ENCODE measurements around the gene PTPRN2.
"Not testable (repeated sequence)": the region's sequence is repeated elsewhere in the genome, so short reads cannot be mapped to it uniquely, and the experiment has no call there.

Gene PTPRN2

DNA sequence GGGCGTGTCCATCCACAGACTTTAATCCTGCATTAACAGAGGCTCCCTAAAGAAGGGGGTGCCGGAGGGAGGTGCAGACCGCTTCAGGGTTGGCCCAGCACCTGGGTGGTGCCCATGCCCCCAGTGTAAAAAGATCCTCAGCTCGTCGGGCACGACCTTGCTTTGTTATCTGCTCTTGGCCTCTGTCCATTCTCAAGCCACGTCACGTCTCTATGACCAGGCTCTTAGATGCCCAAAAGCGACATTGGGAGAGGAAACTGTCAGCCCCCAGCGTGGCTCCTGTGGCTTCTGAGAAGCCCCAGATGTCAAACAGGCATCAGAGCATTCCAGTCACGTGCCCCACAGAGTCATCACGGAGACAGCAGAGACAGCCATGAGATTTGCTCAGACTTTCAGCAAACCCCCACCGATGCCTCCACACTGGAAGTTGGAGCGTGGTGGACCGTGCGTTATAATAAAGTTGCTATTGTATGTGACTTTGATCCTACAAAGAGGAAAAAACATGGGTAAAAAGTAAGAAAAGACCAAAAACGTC lies 55.5 kb downstream of the PTPRN2 start:
- no peak for DNase-seq (ENCODE audit: low spot score)

DNA sequence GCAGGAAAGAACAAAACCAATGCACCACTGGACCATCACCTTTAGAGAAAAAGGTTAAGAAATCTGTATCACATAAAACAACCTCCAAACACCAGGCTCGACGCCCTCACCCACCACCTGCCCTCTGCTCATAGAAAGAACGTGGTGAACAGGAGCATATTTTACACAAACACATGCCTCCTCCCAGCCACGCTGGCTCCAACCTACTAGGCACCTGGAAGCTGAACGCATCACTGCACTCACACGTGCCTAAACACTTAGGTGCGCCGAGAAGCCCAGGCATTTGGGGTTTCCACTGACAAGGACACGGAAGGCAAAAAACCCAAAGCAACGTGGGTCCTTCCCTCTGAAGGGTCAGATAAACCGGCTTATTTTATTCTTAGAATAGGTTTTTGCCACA lies 56.0 kb downstream of the PTPRN2 start:
- no peak for DNase-seq (ENCODE audit: low spot score)

DNA sequence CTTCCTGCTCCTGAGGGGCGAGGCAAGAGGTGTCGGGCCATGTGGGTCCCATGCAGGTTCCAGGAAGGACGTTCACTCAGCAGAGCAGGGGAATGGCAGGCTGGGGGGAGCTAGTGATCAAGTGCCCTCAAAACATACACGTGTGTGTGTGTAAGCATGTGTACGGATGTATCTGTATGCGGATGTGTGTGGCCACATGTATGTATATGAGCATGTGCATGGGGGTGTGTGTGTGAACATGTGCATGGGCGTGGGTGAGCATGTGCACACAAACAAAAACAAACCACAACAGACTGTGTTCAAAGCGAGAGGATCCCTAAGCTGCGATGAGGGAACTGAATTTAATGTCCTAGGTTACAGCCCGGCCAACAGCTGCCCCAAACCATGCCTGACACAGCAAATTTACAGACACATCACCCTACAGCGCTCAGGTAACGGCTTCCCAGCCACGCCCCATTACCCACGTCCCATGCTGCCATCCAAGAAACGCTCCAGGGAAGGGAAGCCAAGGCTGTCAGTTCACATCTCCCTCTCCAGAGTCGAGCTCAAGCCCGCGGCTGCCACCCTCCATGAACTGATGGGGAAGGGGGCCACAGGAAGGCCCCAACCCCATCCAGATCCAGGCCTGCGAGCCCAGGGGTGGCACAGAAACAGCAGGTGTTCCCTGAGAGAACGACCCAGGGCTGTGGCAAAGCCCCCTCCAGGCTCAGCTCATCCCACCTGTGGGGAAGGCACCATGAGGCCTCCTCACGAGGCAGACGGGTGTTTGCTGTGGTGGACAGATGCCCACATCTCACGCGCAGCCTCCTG lies 56.6 kb downstream of the PTPRN2 start:
- no peak for DNase-seq (ENCODE audit: low spot score)

- no peak for DNase-seq (ENCODE audit: low spot score)
Measured at GRCh38 chr7:158529181-158530096, 58.2 kb downstream of the PTPRN2 start.

- no peak for DNase-seq (ENCODE audit: low spot score)
Measured at GRCh38 chr7:158527915-158528502, 59.6 kb downstream of the PTPRN2 start.

- no peak for DNase-seq (ENCODE audit: low spot score)
Measured at GRCh38 chr7:158527495-158527894, 60.1 kb downstream of the PTPRN2 start.

DNA sequence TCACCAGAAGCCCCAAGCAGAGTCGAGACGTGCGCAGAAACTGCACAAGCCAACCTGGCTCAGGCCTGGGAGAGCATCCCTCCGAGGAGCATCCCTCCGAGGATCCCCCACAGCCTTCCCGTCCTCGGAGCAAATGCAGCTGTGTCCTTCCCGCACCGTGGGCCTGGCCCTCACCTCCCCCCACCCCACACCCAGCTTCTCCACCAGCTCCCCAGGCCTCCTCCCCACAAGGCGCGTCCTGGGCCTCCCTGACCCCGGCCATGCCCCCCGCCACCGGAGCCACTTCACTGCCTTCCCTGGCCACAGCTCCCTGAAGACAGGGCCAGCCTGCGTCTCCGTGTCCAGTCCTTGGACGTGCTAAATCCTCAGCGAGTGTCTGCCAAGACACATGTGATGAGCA lies 60.6 kb downstream of the PTPRN2 start:
- no peak for DNase-seq (ENCODE audit: low spot score)

DNA sequence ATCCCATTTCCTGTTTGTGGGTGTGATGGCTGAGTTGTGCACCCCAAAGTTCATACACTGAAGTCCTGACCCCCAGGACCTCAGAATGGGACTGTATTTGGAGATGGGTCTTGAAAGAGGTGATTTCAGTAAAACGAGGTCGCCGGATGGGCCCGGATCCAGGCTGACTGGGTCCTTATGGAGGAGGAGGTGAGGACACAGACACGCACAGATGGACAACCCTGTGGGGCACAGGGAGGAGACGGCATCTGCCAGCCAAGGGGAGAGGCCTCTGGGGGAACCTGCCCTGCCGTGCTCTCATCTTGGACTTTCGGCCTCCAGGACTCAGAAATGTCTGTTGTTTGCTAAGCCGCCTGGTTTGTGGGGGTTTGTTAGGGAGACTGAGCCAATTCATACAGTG lies 61.1 kb downstream of the PTPRN2 start:
- no peak for DNase-seq (ENCODE audit: low spot score)

GRCh38 chr7:158525648-158526484 lies 61.8 kb downstream of the PTPRN2 start:
- no peak for DNase-seq (ENCODE audit: low spot score)

- no peak for DNase-seq (ENCODE audit: low spot score)
Measured at GRCh38 chr7:158524749-158525635, 62.6 kb downstream of the PTPRN2 start.

- DNase-seq (ENCODE audit: low spot score) = not testable (repeated sequence)
Measured at GRCh38 chr7:158524286-158524685, 63.3 kb downstream of the PTPRN2 start.

DNA sequence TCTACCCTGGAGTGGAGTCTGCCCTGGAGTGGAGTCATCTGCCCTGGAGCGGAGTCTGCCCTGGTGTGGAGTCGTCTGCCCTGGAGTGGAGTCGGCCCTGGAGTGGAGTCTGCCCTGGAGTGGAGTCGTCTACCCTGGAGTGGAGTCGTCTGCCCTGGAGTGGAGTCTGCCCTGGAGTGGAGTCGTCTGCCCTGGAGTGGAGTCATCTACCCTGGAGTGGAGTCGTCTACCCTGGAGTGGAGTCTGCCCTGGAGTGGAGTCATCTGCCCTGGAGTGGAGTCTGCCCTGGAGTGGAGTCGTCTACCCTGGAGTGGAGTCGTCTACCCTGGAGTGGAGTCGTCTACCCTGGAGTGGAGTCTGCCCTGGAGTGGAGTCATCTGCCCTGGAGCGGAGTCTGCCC lies 63.7 kb downstream of the PTPRN2 start:
- DNase-seq (ENCODE audit: low spot score) = not testable (repeated sequence)

GRCh38 chr7:158523165-158523856 lies 64.3 kb downstream of the PTPRN2 start:
- not testable (repeated sequence) for DNase-seq (ENCODE audit: low spot score)

DNA sequence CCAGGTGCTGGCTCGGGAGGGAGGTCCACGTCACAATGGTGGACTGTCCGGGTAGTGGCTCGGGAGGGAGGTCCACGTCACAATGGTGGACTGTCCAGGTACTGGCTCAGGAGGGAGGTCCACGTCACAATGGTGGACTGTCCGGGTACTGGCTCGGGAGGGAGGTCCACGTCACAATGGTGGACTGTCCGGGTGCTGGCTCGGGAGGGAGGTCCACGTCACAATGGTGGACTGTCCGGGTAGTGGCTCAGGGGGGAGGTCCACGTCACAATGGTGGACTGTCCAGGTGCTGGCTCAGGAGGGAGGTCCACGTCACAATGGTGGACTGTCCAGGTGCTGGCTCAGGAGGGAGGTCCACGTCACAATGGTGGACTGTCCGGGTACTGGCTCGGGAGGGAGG lies 65.8 kb downstream of the PTPRN2 start:
- not testable (repeated sequence) for DNase-seq (ENCODE audit: low spot score)

DNA sequence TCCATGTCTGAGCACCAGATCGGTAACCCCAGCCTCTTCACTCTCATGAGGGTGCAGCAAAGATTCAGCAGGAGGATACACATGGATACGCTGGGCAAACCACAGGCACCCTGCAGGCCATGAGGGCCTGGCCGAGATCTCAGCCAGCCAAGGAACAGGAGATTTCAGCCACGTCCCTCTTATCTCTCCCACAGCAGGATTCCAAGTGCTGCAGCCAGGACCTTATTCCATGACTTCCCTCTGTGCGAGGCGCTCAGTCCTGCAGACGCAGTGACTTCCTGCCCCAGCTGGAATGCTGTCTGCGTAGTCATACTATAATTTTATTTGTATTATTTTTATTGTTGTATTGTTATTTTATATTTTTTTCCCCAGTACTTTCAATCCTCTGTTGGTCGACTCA lies 66.8 kb downstream of the PTPRN2 start:
- no peak for DNase-seq (ENCODE audit: low spot score)

DNA sequence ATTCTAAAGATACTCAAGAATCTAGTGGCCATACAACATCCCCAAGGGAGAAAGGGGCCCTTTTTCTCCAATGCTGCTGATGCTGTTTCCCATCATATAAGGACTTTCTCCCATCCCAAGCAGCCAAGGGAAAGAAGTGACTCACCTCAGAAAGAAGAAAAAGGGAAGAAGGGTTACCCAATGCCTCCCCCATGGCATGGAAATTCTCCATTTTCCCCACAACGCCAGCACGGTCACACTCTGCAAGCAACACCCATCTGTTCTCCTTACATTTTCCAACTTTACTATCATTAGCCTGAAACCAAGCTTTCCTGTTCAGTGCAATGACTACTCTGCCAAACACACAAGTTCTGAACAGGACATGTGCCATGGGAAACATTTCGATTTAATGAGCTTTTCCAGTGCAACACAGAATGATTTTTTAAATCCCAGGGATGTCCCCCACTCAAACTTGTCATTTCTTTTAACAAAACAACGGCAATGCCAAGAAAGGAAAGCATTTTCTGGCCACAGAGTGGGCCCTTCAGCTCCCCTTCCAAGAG lies 67.9 kb downstream of the PTPRN2 start:
- DNase-seq (ENCODE audit: low spot score) = no peak

DNA sequence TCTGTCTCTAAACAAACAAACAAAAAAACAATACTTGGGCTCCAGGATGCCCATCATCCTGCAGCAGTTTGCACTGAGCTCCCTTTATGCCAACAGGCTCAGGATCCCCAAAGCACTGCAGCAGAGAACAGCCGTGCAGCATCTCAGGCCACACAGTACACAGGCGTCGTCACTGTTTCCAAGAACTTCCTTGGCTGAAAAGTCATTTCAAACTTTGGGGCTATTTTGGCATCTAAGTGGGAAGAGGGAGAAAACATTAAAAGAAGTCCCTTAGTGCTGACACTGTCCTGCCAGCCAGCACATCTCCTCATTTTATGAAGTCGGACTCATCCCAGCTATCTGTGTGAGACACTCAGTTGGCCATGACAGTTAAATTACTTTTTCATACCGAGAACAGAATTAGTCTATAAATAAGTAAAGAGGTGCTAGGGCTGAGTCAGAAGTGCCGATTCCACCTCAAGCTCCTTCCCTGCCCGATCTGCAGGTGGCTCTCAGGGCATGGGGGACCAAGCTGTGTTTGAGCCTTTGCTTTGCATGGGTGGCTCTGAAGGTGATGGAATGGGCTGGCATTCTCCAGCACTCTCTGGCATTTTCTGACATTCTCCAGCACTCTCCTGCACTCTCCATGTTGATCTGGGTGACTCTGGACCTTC lies 68.5 kb downstream of the PTPRN2 start:
- DNase-seq (ENCODE audit: low spot score) = no peak

GRCh38 chr7:158517571-158517970 lies 70.1 kb downstream of the PTPRN2 start:
- no peak for DNase-seq (ENCODE audit: low spot score)

- DNase-seq (ENCODE audit: low spot score) = no peak
Measured at GRCh38 chr7:158517072-158517471, 70.6 kb downstream of the PTPRN2 start.
